Right lobe of liver (tissue), 6 donors: ENCODE results near the gene WDR27. TPM values are rescaled to one million over a fixed set of nuclear protein-coding genes. Genes with fewer than 3 reads are reported as not detected.

Source experiments
- ATAC-seq, 4 donors: fragments of 200-7000 bp; cut with Tn5 transposase; one replicate each; pipeline ENCODE4 v1.9.1; 2020; ENCODE audit warnings: mild to moderate bottlenecking in 4 of 4, moderate library complexity in 4 of 4
- DNase-seq, 3 donors: peaks; one replicate each; pipeline ENCODE4 v3.0.0-alpha.2; 2020
- H3K27ac ChIP-seq, 3 donors: fragments of 200-600 bp; one replicate each; pipeline ENCODE4 v1.8.0; 2022
- H3K27me3 ChIP-seq, 2 donors: fragments of 200-600 bp; one replicate each; pipeline ENCODE4 v1.8.0; 2022
- H3K36me3 ChIP-seq, 4 donors: fragments of 200-600 bp; sonication (generic) in 1 of 4; one replicate each; pipeline versions ENCODE4 v1.5.1 to v1.8.0; 2017 to 2022; ENCODE audit warnings: control low read depth in 1 of 4
- H3K4me1 ChIP-seq, 4 donors: fragments of 200-600 bp; sonication (generic) in 1 of 4; one replicate each; pipeline versions ENCODE4 v1.5.1 to v1.8.0; 2017 to 2022; ENCODE audit warnings: control low read depth in 1 of 4
- H3K4me3 ChIP-seq, 3 donors: fragments of 200-600 bp; one replicate each; pipeline ENCODE4 v1.8.0; 2022
- H3K9me3 ChIP-seq, 4 donors: fragments of 200-600 bp; sonication (generic) in 1 of 4; one replicate each; pipeline versions ENCODE4 v1.5.1 to v1.8.0; 2017 to 2022; ENCODE audit warnings: control low read depth in 1 of 4
- CTCF ChIP-seq, 4 donors: fragments of 200-600 bp in 3 of 4; fragments of 450-650 bp in 1 of 4; IDR thresholded peaks; one replicate each; pipeline versions ENCODE4 v1.5.1 to v1.8.0; 2016 to 2022; ENCODE audit warnings: antibody characterized with exemption in 4 of 4, mild to moderate bottlenecking in 2 of 4
- POLR2A ChIP-seq: fragments of 450-650 bp; IDR thresholded peaks from one replicate; pipeline ENCODE4 v1.6.1; 2017; ENCODE audit warnings: antibody characterized with exemption, mild to moderate bottlenecking
- WGBS: methylation state at CpG from one replicate; pipeline ENCODE4 v1.1.6; 2018; ENCODE audit warnings: low coverage, low lambda C conversion rate; ENCODE audit not compliant: insufficient coverage; ENCODE audit errors: missing lambda C conversion rate; 5-methylcytosine and 5-hydroxymethylcytosine counted together
- intact Hi-C, 2 donors: fragments of 100-400 bp; cut with DNase I; formaldehyde crosslinking; loops; one replicate each; pipeline versions ENCODE4 v1.11.2 to v1.14.1; 2022
- total RNA-seq, 6 experiments: library from RNA; depleted of rRNA in 2 of 6; stranded (reverse); fragments of >200 nt in 2 of 6; fragmentation: NEBNext Ultra II Directional in 3 of 6; extraction: Animal tissue kit (Norgen Biotek cat#: 25700) in 3 of 6; gene quantifications; one replicate each; pipeline versions ENCODE4 v1.1.0 to v1.2.4, GENCODE V29; 2016 to 2023
- donor health status: DM: no; HTN: yes; CAD: no.
- donor health status: DM: no; HTN: no; CAD: no.
- donor health status: DM: no; HTN: no; CAD: no.
- donor health status: DM: no; HTN: yes; CAD: no.
- donor health status: DM: no; HTN: yes; CAD: no.

The WDR27 gene
- total RNA-seq, 6 experiments from 2014 or later, result 8.2 to 26.8 (median 12.7) TPM

- TF ChIP-seq CTCF (IDR thresholded peaks at IDR 0.05), result no peak
- no peak for TF ChIP-seq POLR2A
- Histone ChIP-seq H3K36me3 (no peaks in the 10 kb centered on the region), H3K4me1 (no peaks in the 10 kb centered on the region), H3K4me3 (no peak overlapping the region), H3K27me3 (no peaks in the 10 kb centered on the region), H3K9me3 (no peaks in the 10 kb centered on the region), H3K27ac (no peak overlapping the region)
- DNase-seq, result no peak
- WGBS, result 93% methylated on average over 5 of the region's 23 CpGs
- intact Hi-C loops, result no loop called here
- no peak for ATAC-seq
Measured at GRCh38 chr6:169656546-169657283, 45.1 kb downstream of the WDR27 start.

- H3K27me3 ChIP-seq, result no peaks in the 10 kb centered on the region
- no peaks in the 10 kb centered on the region for H3K9me3 ChIP-seq
- intact Hi-C loops, result no loop called here
- no peaks in the 10 kb centered on the region for H3K4me1 ChIP-seq
- peak in 2 of 4 donors; percentile 5 to 18 for TF ChIP-seq CTCF (IDR thresholded peaks at IDR 0.05)
- TF ChIP-seq POLR2A, result no peak
- no peaks in the 10 kb centered on the region for H3K36me3 ChIP-seq
- H3K4me3 ChIP-seq, result peak overlapping the region; percentile 30 to 42 (median 36)
- peak; percentile 54 to 97 (median 96) for ATAC-seq
- peak in 2 of 3 donors; percentile 68 to 71 for DNase-seq
- 77% methylated on average over 28 of the region's 46 CpGs for WGBS
- H3K27ac ChIP-seq, result peak overlapping the region; percentile 6 to 34 (median 27)
Measured at GRCh38 chr6:169654598-169655391, 47.0 kb downstream of the WDR27 start.

GRCh38 chr6:169653691-169654090, 48.1 kb downstream of the WDR27 start:
- Histone ChIP-seq H3K36me3 (no peaks in the 10 kb centered on the region), H3K4me1 (no peaks in the 10 kb centered on the region), H3K4me3 (no peak overlapping the region), H3K27me3 (no peaks in the 10 kb centered on the region), H3K9me3 (no peaks in the 10 kb centered on the region), H3K27ac (peak overlapping the region in 1 of 3 donors; percentile 31)
- DNase-seq, result no peak
- intact Hi-C loops, result no loop called here
- ATAC-seq, result peak in 1 of 4 donors; percentile 6
- WGBS, result 80% methylated on average over 5 of the region's 6 CpGs
- TF ChIP-seq CTCF (IDR thresholded peaks at IDR 0.05) (no peak), POLR2A (no peak)

- ATAC-seq, result no peak
- H3K4me1 ChIP-seq, result no peaks in the 10 kb centered on the region
- H3K27ac ChIP-seq, result no peak overlapping the region
- no peak overlapping the region for H3K4me3 ChIP-seq
- intact Hi-C loops, result no loop called here
- no peaks in the 10 kb centered on the region for H3K27me3 ChIP-seq
- 96% methylated on average over 9 of the region's 11 CpGs for WGBS
- DNase-seq, result no peak
- TF ChIP-seq POLR2A (no peak), CTCF (IDR thresholded peaks at IDR 0.05) (no peak)
- no peaks in the 10 kb centered on the region for H3K9me3 ChIP-seq
- H3K36me3 ChIP-seq, result no peaks in the 10 kb centered on the region
Measured at GRCh38 chr6:169652896-169653295, 48.9 kb downstream of the WDR27 start.
